GM21717 (cell line): ENCODE measurements around the gene TMEM204.

Experiments used
- ATAC-seq: cut with Tn5 transposase; IDR thresholded peaks from one replicate; pipeline ENCODE4 v1.9.1; 2021; ENCODE audit warnings: mild to moderate bottlenecking, moderate library complexity; ENCODE audit not compliant: unreplicated experiment

TMEM204 gene

DNA sequence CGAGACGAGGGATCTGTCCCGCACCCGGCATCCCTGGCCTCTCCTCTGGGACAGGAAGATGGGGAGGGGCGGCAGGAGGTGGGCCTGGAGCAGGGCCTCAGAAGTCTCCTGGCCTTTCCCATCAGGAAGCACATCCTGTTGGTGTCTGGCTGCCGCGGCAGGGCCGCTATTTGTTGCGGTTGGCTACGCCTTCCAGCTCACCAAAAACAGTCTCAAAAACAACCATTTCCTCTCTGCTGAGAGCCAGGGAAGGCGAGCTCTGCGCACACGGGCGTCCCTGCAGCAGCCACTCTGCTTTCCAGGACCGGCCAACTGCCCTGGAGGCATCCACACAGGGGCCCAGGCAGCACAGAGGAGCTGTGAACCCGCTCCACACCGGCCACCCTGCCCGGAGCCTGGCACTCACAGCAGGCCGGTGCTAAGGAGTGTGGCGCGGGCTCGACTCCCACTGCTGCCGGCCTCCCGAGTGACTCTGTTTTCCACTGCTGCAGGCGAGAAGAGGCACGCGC, at the start of gene TMEM204:
Gene TMEM204 (plus strand): TSS at position 224 of the 509 bp plus-strand sequence. CDS start 610 bp downstream, outside the sequence.
- ATAC-seq: no peak

- ATAC-seq: no peak
Observed at GRCh38 chr16:1485847-1486496, 47.5 kb upstream of the TMEM204 start.

DNA sequence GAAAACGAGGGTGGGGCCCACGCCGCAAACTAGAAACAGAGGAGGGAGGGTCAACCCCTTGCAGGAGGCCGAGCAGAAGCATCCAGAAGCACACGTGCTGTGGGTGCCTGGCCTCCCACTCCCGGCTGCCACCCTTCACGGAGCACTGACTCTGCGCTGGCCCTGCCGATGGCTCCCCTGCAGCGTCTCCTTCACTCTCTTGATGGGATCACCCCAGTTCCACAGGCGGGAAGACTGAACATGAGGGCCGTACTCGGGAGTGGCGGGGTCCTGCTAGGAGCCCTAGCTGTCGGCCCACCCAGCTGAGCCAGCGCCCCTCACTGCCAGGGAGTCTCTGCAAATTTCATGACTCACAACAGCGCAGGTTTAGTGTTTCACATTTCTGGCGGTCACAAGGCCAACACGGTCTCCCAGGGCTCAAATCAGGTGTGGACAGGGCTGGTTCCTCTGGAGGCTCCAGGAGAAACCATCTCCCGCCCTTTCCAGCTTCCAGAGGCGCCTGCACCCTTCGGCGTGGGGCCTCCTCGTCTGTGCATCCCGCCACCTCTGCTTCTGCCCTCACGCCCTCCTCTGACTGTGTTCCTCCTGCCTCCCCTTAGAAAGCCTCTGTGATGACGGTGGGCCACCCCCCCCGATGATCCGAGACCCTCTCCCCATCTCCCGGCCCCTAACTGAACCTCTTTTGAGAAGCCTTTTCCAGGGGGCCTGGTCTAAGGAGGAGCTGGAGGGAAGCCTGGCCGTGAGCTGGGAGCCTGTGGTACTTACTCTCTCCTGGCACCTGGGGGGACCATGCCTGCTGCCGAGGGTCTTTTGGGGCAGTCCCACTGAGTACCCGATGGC, 46.7 kb upstream of the TMEM204 start:
- no peak for ATAC-seq

DNA sequence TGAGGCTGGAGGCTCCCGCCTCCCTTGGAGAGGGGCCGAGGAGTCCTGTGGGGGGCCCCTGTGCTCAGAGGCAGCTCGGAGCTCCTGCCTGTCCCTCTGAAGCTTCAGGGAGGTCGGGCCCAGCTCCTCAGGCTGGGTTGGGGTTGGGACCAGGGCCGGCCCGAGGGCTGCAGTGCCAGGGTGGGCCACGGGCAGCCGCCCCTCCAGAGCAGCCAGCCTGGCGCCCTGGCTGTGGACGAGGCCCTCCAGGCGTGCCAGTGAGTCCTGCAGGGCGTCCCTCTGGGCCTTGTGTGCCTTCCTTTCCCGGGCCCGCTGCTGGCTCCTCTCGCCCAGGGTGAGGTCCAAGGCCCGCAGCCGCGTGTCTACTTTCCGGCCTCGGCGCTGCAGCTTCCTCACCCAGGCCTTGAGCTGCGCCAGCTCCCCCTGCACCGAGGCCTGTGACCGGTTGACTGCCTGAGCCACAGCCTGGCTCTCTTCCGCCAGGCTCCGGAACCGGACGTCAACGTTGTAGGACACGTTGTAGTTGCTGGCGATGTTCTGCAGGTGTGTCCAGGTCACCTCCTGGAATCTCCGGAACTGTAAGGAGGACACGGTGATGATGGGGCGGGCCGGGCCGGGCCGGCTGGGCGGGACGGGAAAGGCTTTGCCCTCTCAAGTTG, 45.9 kb upstream of the TMEM204 start:
- no peak for ATAC-seq

DNA sequence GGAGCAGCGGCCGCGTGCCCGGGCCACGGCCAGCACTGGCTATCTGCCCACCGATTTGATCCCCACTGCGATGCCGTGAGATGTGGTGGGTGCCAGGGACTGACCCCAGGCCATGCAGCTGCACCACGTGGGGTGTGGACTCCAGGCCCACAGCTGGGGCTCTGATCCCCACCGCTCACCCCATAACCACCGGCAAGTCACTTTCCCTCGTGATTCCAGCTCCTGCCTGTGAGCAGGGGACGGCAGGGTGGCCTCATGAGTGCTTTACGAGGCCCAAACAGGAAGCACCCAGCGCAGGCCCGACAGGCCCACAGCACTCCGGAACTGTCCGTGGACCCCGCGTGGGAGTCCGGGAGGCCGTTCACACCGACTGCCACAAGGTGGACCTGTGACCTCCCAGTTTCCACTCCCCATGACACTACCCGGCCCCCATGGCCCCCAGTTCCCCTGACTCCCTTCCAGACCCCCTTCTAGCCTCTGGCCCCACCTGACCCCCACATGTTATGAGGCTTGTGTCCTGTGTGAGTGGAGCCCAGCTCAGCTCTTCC, 45.3 kb upstream of the TMEM204 start:
- no peak for ATAC-seq

GRCh38 chr16:1488619-1489018, 44.8 kb upstream of the TMEM204 start, which contains the start of gene PTX4:
TSS of gene PTX4 (minus strand) at chr16:1488944. CDS start at chr16:1488909, 35 bp downstream.
- ATAC-seq: no peak

DNA sequence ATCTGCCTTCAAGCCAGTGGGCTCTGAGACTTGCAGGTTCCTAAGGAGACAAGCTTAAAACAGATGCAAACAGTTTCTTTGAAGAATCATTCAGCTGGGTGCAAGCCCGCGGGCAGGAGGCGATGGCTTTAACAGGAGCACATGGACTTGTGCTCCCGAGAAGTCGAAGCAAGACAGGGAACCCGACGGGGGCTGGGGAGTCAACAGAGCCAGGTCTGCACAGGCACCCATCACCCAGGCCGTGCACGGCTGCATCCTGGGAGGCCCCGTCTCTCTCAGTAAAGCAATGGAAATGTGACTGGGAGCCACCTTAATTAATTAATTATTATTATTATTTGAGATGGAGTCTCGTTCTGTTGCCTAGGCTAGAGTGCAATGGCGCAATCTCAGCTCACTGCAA, 44.4 kb upstream of the TMEM204 start:
- no peak for ATAC-seq

GRCh38 chr16:1491327-1491726, 42.1 kb upstream of the TMEM204 start:
- ATAC-seq: no peak

DNA sequence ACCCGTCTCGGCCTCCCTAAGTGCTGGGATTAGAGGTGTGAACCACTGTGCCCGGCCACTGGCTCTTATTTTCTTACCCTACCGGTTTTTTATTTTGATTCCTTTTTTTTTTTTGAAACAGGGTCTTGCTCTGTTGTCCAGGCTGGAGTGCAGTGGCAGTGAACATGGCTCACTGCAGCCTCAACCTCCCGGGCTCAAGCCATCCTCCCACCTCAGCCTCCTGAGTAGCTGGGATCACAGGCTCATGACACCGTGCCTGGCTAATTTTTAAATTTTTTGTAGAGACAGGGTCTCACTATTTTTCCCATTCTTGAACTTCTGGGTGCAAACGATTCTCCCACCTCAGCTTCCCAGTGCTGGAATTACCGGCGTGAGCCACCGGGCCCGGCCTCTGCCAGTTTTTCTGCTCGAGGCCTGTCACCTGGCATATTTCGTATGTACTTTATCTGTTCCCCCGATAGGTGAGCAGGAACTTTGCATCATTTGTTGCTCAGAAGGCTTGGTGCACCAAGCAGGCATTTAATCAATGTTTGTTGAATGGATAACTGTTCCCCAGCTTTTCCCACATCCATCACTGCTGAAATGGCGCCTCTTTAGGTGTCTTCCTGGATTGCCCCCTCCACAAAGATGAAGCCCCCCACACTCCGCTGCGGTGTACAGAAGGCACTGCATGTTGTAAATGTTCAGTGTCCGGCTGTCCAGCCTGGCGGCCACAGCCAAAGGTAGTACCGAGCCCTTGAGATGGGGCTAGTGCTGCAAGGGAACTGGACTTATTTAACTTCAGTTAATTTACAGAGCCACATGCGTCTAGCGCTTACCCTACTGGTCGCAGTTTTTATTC, 41.2 kb upstream of the TMEM204 start:
- no peak for ATAC-seq

- peak; percentile 37 for ATAC-seq
Observed at GRCh38 chr16:1492923-1493745, 40.3 kb upstream of the TMEM204 start, which contains the start of gene TELO2. TSS of gene TELO2 (plus strand) at chr16:1493360. CDS start at chr16:1494282, 922 bp downstream.

DNA sequence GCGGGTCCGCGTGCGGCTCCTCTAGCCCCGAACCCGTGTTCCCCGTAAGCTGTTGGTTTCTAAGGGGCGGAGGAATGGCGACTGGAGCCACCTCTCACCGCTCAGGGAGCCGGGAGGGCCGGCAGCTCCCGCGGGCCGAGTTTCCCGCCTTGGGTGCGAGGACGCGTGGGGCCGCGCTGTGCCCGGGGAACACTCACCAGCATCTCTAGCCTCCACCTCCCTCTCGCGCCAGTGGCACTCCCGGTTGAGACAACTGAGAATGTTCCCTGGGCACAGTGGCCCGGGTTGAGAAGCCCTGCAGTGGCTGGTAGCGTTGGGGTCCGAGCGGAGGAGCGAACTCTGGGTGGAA, 39.7 kb upstream of the TMEM204 start:
- no peak for ATAC-seq

DNA sequence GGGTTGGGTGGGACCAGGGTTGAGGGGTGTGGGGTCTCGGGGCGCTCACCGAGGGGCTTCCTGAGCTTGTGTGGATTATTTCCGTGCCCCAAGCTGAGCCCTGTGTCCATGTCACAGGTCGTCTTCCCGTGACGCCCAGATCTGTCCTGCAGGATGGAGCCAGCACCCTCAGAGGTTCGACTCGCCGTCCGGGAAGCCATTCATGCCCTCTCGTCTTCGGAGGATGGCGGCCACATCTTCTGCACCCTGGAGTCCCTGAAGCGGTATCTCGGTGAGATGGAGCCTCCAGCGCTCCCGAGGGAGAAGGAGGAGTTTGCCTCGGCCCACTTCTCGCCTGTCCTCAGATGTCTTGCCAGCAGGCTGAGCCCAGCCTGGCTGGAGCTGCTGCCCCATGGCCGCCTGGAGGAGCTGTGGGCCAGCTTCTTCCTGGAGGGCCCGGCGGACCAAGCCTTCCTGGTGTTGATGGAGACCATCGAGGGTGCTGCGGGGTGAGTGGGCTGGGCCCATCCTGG, 39.3 kb upstream of the TMEM204 start:
- no peak for ATAC-seq

- ATAC-seq: no peak
Observed at GRCh38 chr16:1494711-1495110, 38.8 kb upstream of the TMEM204 start.

DNA sequence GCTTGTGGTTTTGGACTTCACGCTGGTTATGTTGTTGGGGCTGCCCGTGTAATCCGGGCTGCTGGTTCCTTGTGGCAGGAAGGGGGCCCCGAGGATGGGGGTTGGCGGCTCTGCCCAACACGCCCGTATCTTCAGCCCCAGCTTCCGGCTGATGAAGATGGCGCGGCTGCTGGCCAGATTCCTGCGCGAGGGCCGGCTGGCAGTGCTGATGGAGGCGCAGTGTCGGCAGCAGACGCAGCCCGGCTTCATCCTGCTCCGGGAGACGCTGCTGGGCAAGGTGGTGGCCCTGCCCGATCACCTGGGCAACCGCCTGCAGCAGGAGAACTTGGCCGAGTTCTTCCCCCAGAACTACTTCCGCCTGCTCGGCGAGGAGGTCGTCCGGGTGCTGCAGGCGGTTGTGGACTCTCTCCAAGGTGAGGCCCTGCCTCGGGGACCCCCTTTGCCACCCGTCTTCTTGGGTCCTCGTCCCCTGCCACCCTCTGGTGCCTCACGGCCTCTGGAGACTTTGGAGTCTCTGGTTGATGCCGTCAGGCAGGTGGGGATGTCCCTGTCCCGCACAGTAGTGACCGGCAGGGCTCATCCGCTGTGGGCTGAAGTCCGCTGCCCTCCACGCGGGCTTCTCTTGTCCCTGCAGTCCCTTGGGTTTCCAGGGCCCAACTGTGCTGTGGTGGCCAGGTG, 38.1 kb upstream of the TMEM204 start:
- ATAC-seq: no peak

DNA sequence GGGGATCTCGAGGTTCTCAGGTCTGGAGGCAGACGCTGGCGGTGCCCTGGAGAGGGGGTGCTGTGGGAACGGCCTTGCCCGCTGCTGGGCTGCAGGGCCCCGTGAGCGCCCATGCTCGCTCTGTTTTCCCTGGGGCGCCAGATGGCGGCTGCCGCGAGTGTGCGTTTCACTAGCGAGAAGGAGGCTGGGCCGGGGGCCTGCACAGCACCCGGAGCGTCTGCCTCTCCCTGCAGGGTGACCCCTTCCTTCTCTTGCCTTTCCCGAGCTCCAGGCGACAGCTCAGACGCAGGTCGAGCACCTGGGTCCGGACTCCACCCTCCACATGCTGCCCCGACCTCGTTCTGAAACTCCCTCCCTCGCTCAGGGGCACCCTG, 37.6 kb upstream of the TMEM204 start:
- ATAC-seq: no peak

- ATAC-seq: no peak
Observed at GRCh38 chr16:1496464-1496863, 37.0 kb upstream of the TMEM204 start.

DNA sequence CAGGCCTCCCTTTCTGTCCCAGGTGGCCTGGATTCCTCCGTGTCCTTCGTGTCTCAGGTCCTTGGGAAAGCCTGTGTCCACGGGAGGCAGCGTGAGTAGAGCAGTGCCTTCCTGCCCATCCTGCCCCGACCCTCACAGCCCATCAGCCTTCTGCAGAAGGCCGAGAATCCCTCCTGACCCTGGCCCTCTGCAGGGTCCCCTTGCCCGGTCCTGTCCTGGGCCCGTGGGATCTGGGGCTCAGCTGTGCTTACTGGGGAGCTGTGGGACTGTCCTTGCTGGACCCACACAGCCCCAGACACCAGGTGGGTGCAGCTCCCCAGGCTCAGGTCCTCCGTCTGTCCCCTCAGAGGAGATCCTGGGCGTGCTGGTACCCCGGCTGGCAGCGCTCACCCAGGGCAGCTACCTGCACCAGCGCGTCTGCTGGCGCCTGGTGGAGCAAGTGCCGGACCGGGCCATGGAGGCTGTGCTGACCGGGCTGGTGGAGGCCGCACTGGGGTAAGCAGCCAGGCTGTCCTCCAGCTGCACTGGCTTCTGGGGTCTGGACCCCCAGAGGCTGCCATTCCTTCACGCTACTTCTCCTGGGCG, 36.4 kb upstream of the TMEM204 start:
- no peak for ATAC-seq

DNA sequence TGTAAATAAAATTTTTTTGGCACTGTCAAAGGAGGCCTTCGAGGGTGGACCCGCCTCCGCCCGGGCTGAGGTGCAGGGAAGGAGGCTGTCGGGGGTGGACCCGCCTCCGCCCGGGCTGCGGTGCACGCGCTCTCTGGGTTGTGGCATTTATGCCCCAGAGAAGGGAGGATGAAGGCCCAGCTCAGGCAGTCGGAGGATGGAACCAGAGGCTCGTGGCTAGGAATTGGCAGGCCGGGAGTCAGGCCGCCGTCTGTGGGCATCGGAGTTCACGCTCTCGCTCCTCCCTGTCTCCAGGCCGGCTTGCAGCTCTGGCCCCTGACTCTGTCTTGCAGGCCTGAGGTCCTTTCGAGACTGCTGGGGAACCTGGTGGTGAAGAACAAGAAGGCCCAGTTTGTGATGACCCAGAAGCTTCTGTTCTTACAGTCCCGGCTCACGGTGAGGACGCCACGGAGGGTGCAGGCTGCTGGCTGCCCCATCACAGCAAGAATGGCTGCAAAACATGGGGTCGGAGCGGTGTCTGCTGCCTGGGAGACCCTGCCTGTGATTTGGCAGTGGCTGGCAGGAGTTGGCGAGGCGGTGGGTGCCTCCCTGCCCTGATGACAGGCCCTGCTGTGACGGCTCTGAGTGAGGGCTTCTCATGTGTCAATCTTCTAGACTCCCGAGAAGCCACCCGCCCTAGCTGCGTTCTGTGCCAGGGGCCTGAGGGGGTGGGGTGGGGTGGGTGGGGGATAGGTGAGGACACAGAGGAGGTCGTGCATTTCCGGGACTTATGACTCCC, 34.4 kb upstream of the TMEM204 start:
- ATAC-seq: no peak
